GM12865 (cell line): ENCODE measurements around the gene ASGR1.
"Not testable (repeated sequence)": the region's sequence is repeated elsewhere in the genome, so short reads cannot be mapped to it uniquely, and the experiment has no call there.

Experiments
- DNase-seq: peaks from one replicate; pipeline ENCODE4 v3.0.0; 2010; ENCODE audit warnings: low read depth
- H3K4me3 ChIP-seq: 2 replicates; pipeline ENCODE4 v1.5.1; 2011; ENCODE audit warnings: mild to moderate bottlenecking, low read depth, low read length, control low read depth
- TF ChIP-seq, protein P1 (sequence below): IDR thresholded peaks from 2 replicates; pipeline ENCODE4 v1.5.1; 2011; ENCODE audit warnings: low read length, control low read depth, low read depth, inconsistent platforms; ENCODE audit not compliant: insufficient read depth; ENCODE audit errors: missing control alignments

ASGR1 gene

DNA sequence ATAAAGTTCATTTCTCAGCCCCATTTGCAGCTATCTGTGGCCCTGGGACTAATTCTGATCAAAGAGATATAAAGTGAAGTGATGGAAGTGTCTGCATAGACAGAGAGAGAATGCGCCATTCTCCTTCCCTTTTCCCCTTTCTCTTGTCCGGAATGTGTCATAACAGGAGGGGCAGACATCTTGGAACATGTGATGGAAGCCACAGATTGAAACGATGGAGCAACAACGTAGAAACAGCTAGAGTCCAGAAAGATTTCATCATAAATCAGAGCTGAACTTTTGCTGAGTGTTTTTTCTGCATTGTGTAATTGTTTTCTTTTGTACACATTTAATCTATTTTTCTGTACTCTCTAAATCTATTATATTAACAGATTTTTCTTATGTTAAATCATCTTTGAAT, 11.3 kb downstream of the ASGR1 start:
- no peak for DNase-seq
- H3K4me3 ChIP-seq: no peak overlapping the region
- TF ChIP-seq, protein P1, sequence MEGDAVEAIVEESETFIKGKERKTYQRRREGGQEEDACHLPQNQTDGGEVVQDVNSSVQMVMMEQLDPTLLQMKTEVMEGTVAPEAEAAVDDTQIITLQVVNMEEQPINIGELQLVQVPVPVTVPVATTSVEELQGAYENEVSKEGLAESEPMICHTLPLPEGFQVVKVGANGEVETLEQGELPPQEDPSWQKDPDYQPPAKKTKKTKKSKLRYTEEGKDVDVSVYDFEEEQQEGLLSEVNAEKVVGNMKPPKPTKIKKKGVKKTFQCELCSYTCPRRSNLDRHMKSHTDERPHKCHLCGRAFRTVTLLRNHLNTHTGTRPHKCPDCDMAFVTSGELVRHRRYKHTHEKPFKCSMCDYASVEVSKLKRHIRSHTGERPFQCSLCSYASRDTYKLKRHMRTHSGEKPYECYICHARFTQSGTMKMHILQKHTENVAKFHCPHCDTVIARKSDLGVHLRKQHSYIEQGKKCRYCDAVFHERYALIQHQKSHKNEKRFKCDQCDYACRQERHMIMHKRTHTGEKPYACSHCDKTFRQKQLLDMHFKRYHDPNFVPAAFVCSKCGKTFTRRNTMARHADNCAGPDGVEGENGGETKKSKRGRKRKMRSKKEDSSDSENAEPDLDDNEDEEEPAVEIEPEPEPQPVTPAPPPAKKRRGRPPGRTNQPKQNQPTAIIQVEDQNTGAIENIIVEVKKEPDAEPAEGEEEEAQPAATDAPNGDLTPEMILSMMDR: no peak

DNA sequence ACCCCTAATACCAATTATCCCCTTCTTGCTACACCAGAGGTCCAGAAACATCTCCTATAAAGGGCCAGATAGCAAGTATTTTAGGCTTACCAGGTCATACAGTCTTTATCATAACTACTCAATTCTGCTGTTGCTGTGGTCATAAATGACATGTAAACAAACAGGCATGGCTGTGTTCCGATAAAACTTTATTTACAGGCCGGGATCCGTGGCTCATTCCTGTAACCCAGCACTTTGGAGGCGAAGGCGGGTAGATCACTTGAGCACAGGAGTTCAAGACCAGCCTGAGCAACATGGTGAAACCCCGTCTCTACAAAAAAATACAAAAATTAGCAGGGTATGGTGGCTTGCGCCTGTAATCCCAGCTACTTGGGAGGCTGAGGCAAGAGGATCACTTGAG, 12.3 kb downstream of the ASGR1 start:
- TF ChIP-seq, protein P1: no peak
- no peak overlapping the region for H3K4me3 ChIP-seq
- DNase-seq: no peak

DNA sequence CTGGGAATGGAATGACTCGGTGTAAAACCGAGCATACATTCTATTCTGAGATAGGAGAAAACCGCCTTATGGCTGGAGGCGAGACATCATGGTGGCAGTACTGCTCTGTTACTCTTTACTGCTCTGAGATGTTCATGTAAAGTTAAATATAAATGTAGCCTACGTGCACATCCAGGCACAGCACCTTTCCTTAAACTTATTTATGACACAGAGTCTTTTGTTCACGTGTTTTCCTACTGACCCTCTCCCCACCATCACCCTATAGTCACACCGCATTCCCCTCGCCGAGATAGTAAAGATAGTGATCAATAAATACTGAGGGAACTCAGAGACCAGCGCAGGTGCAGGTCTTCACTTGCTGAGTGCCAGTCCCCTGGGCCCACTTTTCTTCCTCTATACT, 19.6 kb downstream of the ASGR1 start:
- not testable (repeated sequence) for DNase-seq, H3K4me3 ChIP-seq

DNA sequence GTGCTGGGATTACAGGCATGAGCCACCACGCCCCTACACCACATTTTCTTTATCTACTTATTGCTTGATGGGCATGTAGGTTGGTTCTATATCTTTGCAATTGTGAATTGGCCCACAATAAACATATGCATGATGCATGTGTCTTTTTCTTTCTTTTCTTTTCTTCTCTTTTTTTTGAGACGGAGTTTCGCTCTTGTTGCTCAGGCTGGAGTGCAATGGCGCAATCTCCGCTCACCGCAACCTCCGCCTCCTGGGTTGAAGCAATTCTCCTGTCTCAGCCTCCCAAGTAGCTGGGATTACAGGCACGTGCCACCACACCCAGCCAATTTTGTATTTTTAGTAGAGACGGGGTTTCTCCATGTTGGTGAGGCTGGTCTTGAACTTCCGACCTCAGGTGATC, 20.7 kb downstream of the ASGR1 start:
- not testable (repeated sequence) for DNase-seq

DNA sequence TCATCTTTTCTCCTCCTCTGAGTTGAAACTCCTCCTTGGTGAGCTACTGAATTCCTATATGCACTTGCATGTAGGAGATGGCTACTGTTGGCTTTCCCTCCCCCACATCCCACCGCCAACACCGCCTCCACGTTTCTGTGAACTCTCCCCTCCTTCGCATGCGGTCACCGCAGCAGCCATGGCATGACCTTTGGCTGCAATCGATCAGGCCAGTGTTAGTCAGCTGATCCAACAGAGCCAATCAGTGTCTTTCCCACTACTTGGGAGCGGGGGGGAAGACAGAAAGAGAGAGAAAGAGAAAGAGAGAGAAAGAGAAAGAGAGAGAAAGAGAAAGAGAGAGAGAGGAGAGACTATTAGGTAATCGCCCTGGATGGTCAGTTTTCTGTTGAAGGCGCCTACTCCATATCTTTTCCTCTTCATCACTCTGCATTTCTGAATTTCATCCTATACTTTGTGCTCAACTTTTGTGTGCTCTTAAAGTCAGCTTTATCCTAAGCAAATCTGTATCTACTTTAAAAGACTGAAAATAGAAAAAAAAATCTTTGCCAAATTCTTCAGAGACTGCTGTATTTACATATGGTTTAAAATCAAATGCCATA, 22.7 kb downstream of the ASGR1 start:
- TF ChIP-seq, protein P1: no peak
- DNase-seq: no peak
- H3K4me3 ChIP-seq: no peak overlapping the region

More for the DNA sequence above, 20.7 kb downstream of the ASGR1 start:
- not testable (repeated sequence) for H3K4me3 ChIP-seq

DNA sequence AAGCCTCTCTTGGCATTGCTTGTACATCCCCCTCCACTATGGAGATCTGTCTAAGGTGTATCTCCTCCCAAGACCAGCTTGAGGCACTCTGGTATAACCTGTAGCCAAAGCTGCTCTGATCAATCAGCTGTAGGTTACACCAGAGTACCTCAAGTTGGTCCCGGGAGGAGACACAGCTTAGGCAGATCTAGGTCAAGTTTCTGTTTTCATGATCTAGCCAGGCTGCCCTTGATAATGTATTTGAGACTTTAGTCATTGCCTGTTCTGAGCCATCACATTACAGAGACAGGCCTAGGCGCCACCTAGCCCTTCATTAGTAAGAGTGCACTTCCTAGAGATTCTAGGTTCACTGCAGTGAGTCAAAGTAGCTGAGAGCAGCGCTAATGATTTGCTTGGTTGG, 31.4 kb downstream of the ASGR1 start:
- DNase-seq: peak; percentile 53
- TF ChIP-seq, protein P1: no peak
- no peak overlapping the region for H3K4me3 ChIP-seq

DNA sequence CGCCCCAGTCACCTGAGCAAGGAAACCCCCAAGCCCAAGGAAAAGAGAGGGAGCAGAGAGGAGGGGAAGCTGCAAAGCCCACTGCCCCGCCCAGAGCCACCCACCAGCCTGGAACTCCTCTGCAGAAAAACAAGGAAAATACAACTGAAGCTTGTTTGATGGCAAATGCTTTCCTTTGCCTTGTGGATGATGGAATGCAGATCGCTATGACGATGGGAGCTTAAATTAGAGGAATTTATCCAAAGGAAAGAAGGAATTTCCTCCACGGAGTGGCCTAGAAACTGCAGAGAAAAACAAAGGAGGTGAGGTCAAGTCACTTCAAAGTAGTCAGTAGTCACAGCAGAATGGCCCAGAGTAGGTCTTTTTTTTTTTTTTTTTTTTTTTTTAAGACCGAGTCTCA, 33.1 kb downstream of the ASGR1 start:
- no peak for DNase-seq
- TF ChIP-seq, protein P1: no peak
- H3K4me3 ChIP-seq: no peak overlapping the region

- DNase-seq: no peak
- H3K4me3 ChIP-seq: no peak overlapping the region
- TF ChIP-seq, protein P1: no peak
Measured at GRCh38 chr17:7144213-7144612, 35.0 kb downstream of the ASGR1 start.
